GM12878 (cell line): ENCODE measurements around the gene ADCY10. TPM values are rescaled to one million over a fixed set of nuclear protein-coding genes. Genes with fewer than 3 reads are reported as not detected.

Source experiments
- ATF7 ChIP-seq: fragments of 450-650 bp; IDR thresholded peaks from 2 replicates; pipeline ENCODE4 v1.6.1; 2016; ENCODE audit warnings: low read depth, mild to moderate bottlenecking
- CBX3 ChIP-seq: fragments of 200-600 bp; sonication (generic); IDR thresholded peaks from 2 replicates; pipeline ENCODE4 v1.6.1; 2016; ENCODE audit warnings: low read depth, borderline replicate concordance
- EED ChIP-seq: sonication (generic); IDR thresholded peaks from 2 replicates; pipeline ENCODE4 v1.6.1; 2016; ENCODE audit warnings: antibody characterized with exemption, low read depth
- HDGF ChIP-seq: fragments of 450-650 bp; IDR thresholded peaks from 2 replicates; pipeline ENCODE4 v1.6.1; 2016; ENCODE audit warnings: antibody characterized with exemption
- IKZF1 ChIP-seq: fragments of 450-650 bp; conservative IDR thresholded peaks from 2 replicates; pipeline ENCODE4 v1.6.1; 2017; ENCODE audit warnings: antibody characterized with exemption, mild to moderate bottlenecking
- IKZF2 ChIP-seq, 2 experiments: fragments of 450-650 bp; IDR thresholded peaks; 2 replicates each; pipeline ENCODE4 v1.6.1; 2017; ENCODE audit warnings: mild to moderate bottlenecking in 2 of 2, moderate library complexity in 2 of 2
- KLF5 ChIP-seq: fragments of 450-650 bp; IDR thresholded peaks from 2 replicates; pipeline ENCODE4 v1.6.1; 2014; ENCODE audit warnings: mild to moderate bottlenecking; ENCODE audit not compliant: partially characterized antibody
- MEF2B ChIP-seq: fragments of 450-650 bp; IDR thresholded peaks from 2 replicates; pipeline ENCODE4 v1.6.1; 2018; ENCODE audit warnings: mild to moderate bottlenecking, moderate library complexity; ENCODE audit not compliant: partially characterized antibody, poor library complexity, severe bottlenecking
- MYB ChIP-seq: fragments of 150-350 bp; IDR thresholded peaks from 2 replicates; pipeline ENCODE4 v1.6.1; 2014; ENCODE audit warnings: mild to moderate bottlenecking, low read depth, low read length, borderline replicate concordance
- NBN ChIP-seq: fragments of 450-650 bp; IDR thresholded peaks from 2 replicates; pipeline ENCODE4 v1.6.1; 2016
- POU2F2 ChIP-seq: IDR thresholded peaks from 3 replicates; pipeline ENCODE4 v1.6.1; 2011; ENCODE audit warnings: low read depth, mild to moderate bottlenecking, low read length, borderline replicate concordance
- RB1 ChIP-seq: fragments of 450-650 bp; formaldehyde crosslinking; IDR thresholded peaks from 2 replicates; pipeline ENCODE4 v1.6.1; 2017; ENCODE audit warnings: mild to moderate bottlenecking, borderline replicate concordance
- SPI1 ChIP-seq: IDR thresholded peaks from 2 replicates; pipeline ENCODE4 v1.6.1; 2011; ENCODE audit warnings: low read depth, mild to moderate bottlenecking, low read length, moderate library complexity, borderline replicate concordance; ENCODE audit not compliant: insufficient read depth
- STAT3 ChIP-seq: IDR thresholded peaks from 2 replicates; pipeline ENCODE4 v1.6.1; 2011; ENCODE audit warnings: low read depth, low read length, improper control_type of control experiment
- TARDBP ChIP-seq: IDR thresholded peaks from 2 replicates; pipeline ENCODE4 v1.6.1; 2016; ENCODE audit warnings: borderline replicate concordance
- ZNF24 ChIP-seq: fragments of 450-650 bp; IDR thresholded peaks from 2 replicates; pipeline ENCODE4 v1.6.1; 2017; ENCODE audit warnings: antibody characterized with exemption, mild to moderate bottlenecking
- ZNF274 ChIP-seq: IDR thresholded peaks from one replicate; pipeline ENCODE4 v1.8.0; 2011; ENCODE audit not compliant: insufficient read length, insufficient read depth
- polyA plus RNA-seq, 11 experiments: library from polyadenylated mRNA; depleted of rRNA in 4 of 11; unstranded in 6 of 11; stranded (reverse) in 5 of 11; fragments of >200 nt; fragmentation: Nextera tagmentation in 4 of 11; fragmentation: Illumina TruSeq in 1 of 11; extraction: Ambion mirVana in 4 of 11; extraction: Trizol in 1 of 11; gene quantifications; 1 replicate in 1 of 11; 2 replicates in 10 of 11; pipeline versions ENCODE4 v1.2.1 to v1.2.3, GENCODE V29; 2011 to 2016; ENCODE audit warnings: inconsistent platforms in 2 of 11, missing spikeins in 2 of 11, low read depth in 1 of 11
- total RNA-seq, 4 experiments: library from RNA; depleted of rRNA in 3 of 4; stranded (reverse); fragments of >200 nt in 3 of 4; fragmentation: Illumina TruSeq in 1 of 4; extraction: Trizol in 1 of 4; gene quantifications; 2 replicates each; pipeline versions ENCODE4 v1.2.1 to v1.2.3, GENCODE V29; 2013 to 2021
- TF ChIP-seq, protein P1 (sequence below): IDR thresholded peaks from 2 replicates; pipeline ENCODE4 v1.6.1; 2012; ENCODE audit warnings: low read depth, low read length, improper control_type of control experiment
- TF ChIP-seq, protein P2 (sequence below): fragments of 450-650 bp; IDR thresholded peaks from 2 replicates; pipeline ENCODE4 v1.6.1; 2017; ENCODE audit warnings: borderline replicate concordance
- TF ChIP-seq, protein P3 (sequence below): fragments of 450-650 bp; IDR thresholded peaks from 2 replicates; pipeline ENCODE4 v1.6.1; 2017; ENCODE audit warnings: low read depth, mild to moderate bottlenecking, moderate library complexity
- TF ChIP-seq, protein P4 (sequence below): IDR thresholded peaks from 2 replicates; pipeline ENCODE4 v1.6.1; 2012; ENCODE audit warnings: mild to moderate bottlenecking, low read depth, low read length

The ADCY10 gene
- total and polyA plus RNA-seq, 10 of the 15 experiments (the other 5 are each of a cell fraction or from before 2014, with no cell fraction given) = 0.13 to 0.22 TPM; not detected in 8

DNA sequence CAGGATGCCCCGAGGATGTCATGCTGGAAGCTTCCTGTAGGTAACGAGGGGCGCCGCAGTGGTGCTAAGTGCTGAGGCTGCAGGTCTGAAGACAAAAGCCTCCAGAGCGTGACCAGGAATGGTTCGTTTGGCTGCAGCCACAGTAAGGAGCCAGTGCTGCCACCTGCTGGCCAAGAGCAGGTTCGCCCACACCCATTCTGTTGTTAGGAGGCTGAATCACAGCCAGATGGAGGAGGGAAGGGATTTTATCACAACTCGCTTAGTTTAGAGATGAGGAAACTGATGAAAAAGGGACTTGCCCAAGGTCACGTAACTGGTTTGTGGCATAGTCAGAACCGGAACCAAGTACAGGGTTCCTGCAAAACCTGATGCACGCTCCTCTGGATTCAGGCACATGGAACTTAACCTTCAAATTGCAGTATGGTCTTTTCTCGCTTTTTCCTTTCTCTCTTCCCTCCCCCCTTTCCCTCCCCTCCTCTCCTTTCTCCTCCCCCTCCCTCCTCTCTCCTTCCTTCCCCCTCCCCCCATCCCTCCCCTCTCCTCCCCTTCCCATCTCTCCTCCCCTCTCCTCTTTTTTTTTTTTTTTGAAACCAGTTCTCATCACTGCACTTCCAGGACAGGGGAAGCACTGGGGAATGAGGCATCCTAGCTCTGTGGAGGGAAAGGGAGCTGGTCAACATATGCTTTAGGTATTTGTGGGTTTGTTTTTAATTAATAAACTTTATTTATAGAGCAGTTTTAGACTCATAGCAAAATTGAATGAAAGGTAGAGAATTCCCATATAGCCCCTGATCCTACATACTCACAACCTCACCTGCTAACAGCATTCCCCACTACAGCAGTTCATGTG is 110.4 kb downstream of the ADCY10 start (continued):
- TF ChIP-seq, protein P1, sequence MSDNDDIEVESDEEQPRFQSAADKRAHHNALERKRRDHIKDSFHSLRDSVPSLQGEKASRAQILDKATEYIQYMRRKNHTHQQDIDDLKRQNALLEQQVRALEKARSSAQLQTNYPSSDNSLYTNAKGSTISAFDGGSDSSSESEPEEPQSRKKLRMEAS = no peak
- TF ChIP-seq, protein P2, sequence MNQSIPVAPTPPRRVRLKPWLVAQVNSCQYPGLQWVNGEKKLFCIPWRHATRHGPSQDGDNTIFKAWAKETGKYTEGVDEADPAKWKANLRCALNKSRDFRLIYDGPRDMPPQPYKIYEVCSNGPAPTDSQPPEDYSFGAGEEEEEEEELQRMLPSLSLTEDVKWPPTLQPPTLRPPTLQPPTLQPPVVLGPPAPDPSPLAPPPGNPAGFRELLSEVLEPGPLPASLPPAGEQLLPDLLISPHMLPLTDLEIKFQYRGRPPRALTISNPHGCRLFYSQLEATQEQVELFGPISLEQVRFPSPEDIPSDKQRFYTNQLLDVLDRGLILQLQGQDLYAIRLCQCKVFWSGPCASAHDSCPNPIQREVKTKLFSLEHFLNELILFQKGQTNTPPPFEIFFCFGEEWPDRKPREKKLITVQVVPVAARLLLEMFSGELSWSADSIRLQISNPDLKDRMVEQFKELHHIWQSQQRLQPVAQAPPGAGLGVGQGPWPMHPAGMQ = no peak
- TF ChIP-seq ZNF24 (no peak), TARDBP (no peak), MYB (no peak), CBX3 (no peak), ZNF274 (no peak), HDGF (0 out of 2 replicates have a peak, but pooled peaks have one; percentile 41), MEF2B (no peak), SPI1 (0 out of 2 replicates have a peak, but pooled peaks have one; percentile 2), NBN (0 out of 2 replicates have a peak, but pooled peaks have one; percentile 73), POU2F2 (0 out of 3 replicates have a peak, but pooled peaks have one; percentile 33), IKZF1 (peak; percentile 50; the same call in 1 of the 2 replicates), STAT3 (no peak), EED (peak; percentile 21; the same call in 1 of the 2 replicates), KLF5 (no peak), RB1 (no peak), ATF7 (no peak), IKZF2 (IDR thresholded peaks at IDR 0.05) (peak in 1 of 2 experiments; percentile 39; a peak in 1 of 4 replicates)
- TF ChIP-seq, protein P3, sequence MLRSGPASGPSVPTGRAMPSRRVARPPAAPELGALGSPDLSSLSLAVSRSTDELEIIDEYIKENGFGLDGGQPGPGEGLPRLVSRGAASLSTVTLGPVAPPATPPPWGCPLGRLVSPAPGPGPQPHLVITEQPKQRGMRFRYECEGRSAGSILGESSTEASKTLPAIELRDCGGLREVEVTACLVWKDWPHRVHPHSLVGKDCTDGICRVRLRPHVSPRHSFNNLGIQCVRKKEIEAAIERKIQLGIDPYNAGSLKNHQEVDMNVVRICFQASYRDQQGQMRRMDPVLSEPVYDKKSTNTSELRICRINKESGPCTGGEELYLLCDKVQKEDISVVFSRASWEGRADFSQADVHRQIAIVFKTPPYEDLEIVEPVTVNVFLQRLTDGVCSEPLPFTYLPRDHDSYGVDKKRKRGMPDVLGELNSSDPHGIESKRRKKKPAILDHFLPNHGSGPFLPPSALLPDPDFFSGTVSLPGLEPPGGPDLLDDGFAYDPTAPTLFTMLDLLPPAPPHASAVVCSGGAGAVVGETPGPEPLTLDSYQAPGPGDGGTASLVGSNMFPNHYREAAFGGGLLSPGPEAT = no peak
- TF ChIP-seq, protein P4, sequence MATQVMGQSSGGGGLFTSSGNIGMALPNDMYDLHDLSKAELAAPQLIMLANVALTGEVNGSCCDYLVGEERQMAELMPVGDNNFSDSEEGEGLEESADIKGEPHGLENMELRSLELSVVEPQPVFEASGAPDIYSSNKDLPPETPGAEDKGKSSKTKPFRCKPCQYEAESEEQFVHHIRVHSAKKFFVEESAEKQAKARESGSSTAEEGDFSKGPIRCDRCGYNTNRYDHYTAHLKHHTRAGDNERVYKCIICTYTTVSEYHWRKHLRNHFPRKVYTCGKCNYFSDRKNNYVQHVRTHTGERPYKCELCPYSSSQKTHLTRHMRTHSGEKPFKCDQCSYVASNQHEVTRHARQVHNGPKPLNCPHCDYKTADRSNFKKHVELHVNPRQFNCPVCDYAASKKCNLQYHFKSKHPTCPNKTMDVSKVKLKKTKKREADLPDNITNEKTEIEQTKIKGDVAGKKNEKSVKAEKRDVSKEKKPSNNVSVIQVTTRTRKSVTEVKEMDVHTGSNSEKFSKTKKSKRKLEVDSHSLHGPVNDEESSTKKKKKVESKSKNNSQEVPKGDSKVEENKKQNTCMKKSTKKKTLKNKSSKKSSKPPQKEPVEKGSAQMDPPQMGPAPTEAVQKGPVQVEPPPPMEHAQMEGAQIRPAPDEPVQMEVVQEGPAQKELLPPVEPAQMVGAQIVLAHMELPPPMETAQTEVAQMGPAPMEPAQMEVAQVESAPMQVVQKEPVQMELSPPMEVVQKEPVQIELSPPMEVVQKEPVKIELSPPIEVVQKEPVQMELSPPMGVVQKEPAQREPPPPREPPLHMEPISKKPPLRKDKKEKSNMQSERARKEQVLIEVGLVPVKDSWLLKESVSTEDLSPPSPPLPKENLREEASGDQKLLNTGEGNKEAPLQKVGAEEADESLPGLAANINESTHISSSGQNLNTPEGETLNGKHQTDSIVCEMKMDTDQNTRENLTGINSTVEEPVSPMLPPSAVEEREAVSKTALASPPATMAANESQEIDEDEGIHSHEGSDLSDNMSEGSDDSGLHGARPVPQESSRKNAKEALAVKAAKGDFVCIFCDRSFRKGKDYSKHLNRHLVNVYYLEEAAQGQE = no peak
